GM23248 (cell line): ENCODE results near the gene CBFA2T3.

Experiments used
- EZH2 ChIP-seq: fragments of 200-600 bp; sonication (generic); IDR thresholded peaks from 2 replicates; pipeline ENCODE4 v1.6.1; 2018; ENCODE audit warnings: antibody characterized with exemption, mild to moderate bottlenecking; ENCODE audit not compliant: insufficient read depth, poor library complexity, severe bottlenecking
- EZH2phosphoT487 ChIP-seq: fragments of 200-600 bp; sonication (generic); IDR thresholded peaks from 2 replicates; pipeline ENCODE4 v1.6.1; 2018; ENCODE audit warnings: antibody characterized with exemption, moderate library complexity, mild to moderate bottlenecking, low read depth; ENCODE audit not compliant: insufficient read depth

DNA sequence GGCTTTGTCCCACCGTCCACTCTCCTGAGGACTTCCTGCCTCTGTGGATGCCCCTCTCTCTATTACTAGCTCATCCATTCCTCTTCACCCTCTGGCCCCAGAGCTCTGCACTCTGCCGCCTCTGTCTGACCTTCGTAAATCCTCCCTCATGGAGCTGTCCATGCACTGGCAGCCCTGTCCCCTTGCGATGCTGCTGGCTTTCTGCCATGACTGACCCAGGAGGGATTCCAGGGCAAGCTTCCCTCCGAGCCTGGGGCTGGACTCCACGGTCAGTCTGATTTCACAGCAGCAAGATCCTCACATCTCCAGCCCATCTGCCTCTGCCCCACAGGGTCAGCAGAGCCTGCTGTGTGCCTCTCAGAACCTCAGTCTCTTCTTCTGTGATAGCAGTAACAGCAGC lies 4.7 kb downstream of the CBFA2T3 start:
- TF ChIP-seq EZH2 = no peak
- no peak for TF ChIP-seq EZH2phosphoT487
